Stimulated activated CD4-positive, alpha-beta T cell treated with anti-CD3 and anti-CD28 coated beads, Interleukin-2, amount 100 ng/mL, for 4 hours (primary cell): Measurements from ENCODE around the gene COX4I2.

Experiments used
- DNase-seq: peaks from one replicate; pipeline ENCODE4 v3.0.0-alpha.2; 2020; ENCODE audit warnings: low read depth

The COX4I2 gene

DNA sequence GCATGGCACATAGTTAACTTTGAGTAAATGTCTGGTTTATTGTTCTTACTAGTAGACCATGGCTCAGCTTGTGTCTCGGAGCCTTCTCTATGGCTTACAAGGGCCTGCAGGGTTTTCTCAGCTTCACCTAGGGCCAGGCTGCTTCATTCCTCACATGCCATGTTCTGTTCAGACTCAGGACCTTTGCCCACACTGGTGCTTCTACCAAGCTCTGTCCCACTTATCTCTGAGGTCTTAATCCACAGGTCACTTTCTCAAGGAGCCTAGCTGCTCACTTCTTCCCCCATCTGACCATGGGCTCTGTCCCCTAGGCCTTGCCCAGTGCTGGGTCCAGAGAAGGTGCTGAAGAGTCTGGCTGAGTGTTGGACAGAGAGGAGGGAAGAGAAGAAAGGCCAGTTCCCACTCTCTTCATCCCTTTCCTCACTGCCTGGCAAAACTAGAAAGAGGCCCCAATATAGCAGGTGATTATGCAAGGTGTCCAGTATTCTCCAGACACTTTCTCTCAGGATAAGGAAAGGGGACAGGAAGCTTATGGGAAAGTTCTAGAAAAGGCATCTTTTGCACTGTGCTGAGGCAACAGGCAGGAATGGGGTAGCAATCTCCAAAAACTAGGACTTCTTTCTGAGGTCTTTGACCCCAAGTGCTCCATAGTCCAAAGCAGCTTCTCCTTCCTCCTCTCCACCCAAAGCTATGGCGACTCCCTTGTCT is 40.0 kb downstream of the COX4I2 start:
- no peak for DNase-seq

DNA sequence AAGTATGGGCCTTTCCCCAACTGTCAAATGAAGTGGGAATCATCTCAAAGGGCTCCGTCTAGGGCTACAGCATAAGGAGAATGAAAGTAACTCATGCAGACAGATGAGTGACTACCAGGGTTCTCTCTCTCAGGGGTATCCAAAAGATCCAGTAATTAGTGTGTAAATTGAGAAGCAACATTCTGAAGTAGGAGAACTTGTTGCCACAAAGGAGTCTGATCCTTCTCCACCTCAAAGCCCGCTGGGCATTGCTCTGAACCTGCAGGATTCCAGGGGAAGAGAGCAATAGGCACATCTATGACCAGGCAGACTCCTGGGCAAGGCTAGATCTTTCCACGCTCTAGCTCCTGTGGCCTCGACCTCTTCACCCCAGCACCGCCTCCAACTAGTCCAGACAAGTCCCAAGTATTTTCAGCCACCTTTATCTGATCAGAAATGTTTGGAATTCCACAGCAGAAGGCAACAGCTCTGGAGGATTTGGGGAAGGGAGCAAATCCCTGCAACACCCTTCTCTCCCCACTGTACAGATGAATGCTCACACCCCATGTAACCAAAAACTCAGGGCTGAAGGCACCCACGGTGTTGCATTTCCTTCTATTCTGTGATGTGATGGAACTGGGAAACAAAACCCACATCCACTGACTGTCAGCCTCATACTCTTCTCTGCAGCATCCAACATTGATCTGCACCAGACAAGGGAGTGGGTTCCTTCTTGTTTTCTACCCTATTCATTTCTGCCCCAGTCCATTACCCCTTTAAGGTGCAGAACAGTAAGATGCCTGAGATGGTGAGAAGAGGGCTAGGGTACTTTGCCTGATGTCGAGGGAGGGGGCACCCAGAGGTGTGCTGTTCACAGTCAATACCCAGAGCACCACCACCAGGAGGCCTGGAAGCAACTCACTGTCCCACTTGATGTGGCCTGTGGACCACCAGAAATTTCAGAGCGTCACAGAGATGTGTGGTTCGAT is 41.0 kb downstream of the COX4I2 start:
- DNase-seq: no peak

DNA sequence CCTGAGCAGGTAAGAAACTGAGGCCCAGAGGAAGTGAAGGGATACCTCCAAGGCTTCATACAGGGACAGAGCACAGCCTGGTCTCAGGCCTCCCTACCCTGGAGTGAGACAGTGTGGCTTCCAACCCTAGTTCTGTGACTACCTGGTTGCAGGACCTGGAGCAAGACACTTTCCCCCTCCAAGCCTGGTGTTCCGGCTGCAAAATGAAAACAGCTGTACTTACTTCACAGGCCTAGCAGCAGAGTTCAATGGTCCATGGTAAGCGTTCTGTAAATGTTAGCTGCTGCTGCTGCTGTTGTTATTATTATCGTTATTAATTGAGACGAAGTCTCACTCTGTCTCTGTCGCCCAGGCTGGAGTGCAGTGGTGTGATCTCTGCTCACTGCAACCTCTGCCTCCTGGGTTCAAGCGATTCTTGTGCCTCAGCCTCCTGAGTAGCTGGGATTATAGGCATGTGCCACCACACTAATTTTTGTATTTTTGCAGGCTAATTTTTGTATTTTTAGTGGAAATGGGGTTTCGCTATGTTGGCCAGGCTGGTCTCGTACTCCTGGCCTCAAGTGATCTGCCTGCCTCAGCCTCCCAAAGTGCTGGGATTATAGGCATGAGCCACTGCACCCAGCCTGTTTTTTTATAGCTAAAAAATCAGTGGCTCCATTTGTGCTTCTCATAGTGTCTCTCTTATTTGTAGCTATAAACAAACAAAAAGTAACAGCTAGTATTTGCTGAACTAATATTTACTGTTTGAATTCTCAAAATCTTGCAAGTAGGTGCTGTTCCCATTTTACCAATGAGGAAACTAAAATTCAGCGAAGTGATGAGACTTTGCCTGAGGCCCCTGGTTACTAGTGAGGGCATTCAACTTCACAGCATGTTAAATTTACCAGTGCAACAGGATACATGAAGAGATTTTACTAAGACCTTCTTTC is 41.9 kb downstream of the COX4I2 start:
- DNase-seq: no peak

DNA sequence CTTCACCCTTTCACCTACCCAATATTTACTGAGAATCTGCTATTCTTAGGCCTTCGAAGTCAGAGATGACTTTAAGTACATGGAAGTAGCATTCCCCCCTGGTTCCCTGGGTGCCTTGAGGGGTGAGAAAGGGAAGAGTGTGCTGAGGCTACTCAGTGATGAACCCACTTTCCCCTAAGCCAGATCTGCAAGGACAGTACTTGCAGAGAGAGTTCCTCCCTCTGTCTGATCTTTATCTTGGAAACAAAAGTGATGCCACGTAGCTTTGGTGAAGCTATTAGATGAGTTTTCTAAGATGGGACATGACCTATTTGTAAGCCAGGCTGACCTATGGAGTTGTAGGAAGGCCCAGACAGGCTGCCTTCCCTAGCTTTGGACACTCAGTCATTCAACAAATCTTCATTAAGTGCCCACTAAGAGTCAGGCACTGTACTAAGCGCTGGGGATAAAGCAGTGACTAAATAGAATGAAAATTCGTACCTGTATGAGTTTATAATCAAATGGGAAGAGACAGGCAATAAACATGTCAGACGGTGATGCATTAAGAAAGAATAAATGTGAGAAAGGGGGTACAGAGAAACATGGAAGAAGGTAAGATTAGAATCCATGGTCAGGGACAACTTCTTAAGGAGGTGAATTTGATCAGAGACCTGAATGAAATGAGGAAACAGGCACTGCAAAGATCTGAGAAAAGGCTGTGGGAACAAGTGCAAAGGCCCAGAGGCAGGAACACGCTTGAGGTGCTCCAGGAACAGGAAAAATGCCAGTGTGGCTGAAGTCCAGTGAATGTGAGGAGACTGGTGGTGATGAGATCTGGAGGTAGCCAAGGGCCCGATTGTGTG is 42.8 kb downstream of the COX4I2 start:
- no peak for DNase-seq

DNA sequence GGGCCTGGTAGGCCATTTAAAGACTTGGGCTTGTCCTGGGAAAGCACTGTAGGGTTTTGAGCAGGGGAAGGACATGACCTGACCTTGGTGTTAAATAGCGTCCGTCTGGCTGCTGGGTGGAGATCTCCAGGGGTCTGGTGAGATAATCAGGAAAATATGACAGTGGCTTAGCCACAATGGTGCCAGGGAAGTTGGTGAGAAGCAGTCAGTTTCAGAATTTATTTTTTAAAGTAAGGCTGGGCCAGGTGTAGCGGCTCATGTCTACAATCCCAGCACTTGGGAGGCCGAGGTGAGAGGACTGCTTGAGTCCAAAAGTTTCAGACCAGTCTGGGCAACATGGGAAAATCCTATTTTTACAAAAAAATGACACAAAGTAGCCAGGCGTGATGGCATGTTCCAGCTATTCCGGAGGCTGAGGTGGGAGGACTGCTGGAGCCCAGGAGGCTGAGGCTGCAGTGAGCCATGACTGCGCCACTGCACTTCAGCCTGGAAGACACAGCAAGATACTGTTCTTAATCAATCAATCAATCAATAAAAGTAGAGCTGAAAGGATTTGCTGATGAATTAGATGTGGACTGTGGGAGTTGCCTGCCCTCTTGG is 43.5 kb downstream of the COX4I2 start:
- DNase-seq: no peak

- DNase-seq: no peak
These were observed 44.1 kb downstream of the COX4I2 start for GRCh38 chr20:31681769-31682168.

GRCh38 chr20:31682352-31682751 is 44.6 kb downstream of the COX4I2 start:
- DNase-seq: no peak

- DNase-seq: no peak
These were observed 45.2 kb downstream of the COX4I2 start for GRCh38 chr20:31682927-31683326.

DNA sequence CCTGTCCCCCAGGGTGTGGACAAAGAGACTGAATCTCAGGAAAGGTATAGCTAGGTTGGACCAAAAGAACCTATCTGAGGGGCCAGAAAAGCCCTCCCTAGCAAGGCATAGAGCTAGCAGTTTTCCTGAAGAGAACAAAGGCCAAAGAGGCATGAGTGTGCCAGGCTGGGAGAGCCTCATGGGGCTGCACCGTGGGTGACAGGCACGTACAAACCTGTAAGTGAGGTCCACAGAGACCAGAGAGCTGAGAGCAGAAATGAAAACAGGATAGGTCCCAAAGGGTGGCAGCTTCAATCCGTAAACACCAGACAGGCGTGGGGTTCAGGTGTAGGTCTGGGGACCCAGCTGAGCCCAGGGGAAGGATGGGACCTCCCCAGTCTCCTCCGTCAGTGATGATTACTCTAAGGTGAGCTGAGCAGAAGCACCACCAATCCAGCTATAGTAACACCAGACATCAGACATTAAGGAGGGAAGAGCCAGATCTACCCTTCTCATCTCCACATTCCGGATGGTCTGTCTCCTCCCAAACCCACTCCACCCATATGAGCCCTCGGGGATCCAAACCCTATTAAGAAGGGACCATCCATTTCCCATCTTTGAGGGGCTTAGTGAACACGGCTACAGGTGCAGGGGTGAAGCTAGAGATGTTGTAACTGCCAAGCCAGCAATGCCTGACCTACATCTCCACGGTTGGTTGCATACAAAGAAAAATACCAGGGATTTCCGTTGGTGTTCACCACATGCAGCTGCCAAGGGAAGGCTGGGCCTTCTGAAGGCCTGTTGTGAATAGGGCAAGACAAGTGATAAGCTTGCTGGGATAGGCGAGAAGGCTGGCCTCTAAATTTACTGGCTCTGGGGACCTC is 46.7 kb downstream of the COX4I2 start:
- DNase-seq: no peak

DNA sequence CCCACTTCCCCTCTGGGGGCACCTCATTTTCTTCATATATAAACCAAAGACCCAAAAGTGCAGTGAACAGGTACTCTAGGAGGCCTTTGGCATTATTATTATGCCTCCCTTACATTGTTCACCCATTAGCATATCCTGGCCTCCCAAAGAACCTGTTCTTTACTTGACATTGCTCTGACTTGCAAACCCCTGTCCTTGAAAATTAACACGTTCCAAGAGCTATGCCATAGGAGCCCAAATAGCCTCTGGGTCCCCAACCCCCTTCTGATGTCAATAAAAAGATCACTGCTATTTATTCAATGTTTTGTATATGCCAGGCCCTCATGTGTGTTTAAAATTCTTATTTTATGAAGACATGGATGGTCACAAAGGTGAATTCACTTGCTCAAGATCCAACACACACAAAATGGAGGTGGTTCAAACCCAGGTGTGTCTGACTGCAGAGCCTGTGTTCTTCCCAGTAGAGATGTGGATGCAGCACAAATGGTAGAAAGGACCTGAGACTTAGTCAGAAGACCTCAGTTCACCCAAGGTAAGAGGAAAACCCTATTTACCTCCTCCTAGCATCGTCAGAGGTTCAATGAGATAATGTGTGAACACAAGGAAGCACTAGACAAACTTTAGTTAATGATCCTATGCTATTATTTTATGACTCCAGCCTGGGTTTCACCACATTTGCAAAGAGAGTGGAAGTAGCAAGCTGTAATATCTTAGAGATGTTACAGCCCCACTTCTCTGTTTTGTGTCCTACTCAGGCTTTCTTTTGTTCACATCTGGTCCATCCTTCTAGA is 48.3 kb downstream of the COX4I2 start:
- DNase-seq: no peak

- DNase-seq: no peak
These were observed 50.1 kb downstream of the COX4I2 start for GRCh38 chr20:31687777-31688176.

DNA sequence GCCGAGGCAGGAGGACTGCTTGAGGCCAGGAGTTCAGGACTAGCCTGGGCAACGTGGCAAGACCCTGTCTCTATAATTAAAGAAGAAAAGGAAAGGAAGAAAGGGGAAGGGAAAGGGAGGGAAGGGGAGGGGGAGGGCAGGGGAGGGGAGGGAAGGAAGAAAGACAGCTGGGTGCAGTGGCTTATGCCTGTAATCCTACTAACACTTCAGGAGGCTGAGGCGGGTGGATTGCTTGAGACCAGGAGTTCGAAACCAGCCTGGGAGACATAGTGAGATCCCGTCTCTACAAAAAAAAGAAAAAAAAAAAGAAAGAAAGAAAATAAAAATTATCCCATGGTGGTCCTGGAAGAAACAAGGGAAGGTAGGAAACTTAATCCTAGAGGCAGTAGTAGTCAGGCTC is 51.4 kb downstream of the COX4I2 start:
- no peak for DNase-seq

DNA sequence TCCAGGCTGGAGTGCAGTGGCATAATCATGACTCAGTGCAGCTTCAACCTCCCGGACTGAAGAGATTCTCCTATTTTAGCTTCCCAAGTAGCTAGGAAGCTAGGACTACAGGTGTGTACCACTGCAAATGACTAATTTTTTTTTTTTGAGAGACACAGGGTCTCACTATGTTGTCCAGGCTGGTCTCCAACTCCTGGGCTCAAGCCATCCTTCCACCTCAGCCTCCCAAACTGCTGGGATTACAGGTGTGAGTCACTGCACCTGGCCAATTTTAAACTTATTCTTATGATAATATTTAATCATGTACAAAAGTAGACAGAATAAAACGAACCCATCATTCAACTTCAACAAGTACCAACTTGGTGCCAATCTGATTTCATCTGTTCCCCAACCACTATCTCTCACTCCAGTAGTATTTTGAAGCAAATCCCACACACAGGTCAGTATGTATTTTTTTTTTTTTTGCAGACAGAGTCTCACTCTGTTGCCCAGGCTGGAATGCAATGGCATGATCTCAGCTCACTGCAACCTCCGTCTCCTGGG is 52.5 kb downstream of the COX4I2 start:
- DNase-seq: no peak

DNA sequence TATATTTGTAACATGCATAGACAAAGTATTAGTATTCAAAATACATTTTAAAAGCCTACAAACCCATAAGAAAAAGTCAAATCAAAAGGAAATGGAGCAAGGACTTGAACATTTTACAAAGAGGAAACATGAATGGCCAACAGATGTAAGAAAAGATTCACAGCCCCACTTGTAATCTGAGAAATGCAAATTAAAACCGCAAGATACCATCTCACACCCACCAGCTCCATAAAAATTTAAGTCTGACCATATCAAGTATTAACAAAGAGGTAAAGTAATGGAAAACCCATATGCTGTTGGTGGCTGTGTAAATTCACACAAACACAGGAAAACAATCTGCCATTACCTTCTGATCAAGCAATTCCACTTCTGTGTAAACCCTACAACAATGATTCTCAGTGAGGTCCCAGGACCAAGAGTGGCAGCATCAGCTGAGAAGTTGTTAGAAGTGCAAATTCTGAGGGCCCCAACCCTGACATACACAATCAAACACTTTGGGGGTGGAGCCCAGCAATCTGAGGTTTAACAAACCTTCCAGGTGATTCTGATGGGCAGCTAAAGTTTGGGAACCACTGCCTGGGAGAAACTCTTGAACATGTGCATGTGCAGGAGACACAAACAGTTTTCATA is 54.0 kb downstream of the COX4I2 start:
- no peak for DNase-seq

- DNase-seq: no peak
These were observed 55.7 kb downstream of the COX4I2 start for GRCh38 chr20:31693402-31693801.

DNA sequence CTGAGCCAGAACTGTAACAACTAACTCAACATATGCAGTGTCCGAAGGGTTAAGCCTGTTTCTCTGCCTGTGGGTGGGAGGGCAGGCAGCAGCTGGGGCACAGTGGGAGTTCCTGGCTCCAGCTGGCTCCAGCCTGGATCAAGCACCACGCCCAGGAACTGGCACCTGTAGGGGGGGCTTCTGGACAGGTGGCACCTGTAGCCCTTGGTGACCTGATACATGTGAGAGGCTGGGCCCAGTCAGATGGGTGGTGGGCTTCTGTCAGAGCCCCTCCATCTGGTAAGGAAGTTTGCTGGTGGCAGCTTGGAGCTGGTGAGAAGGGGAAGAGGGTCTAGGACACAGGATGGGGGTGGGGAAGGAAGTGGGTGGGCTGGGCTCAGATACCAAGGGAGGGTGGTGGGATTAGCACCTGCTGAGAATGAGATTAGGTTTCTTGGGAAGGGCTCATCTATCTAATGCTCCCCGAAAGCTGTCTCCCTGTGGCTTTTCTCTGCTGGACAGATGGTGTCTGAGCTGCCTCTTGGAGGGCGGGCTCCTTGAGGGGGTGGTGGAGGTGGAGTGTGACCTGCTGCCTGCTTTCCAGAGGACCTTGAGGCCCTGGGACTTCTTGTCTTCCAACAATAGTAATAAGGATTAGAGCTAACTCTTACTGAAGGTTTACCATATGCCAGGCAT is 56.4 kb downstream of the COX4I2 start:
- no peak for DNase-seq
